Measurements from ENCODE around the gene ARL2BP. TPM values are rescaled to one million over a fixed set of nuclear protein-coding genes. Genes with fewer than 3 reads are reported as not detected.

Gene ARL2BP
- total and polyA plus RNA-seq, 2 donors (not counting 1 experiment from before 2014, with no cell fraction given) = 32.5 to 38.8 TPM

DNA sequence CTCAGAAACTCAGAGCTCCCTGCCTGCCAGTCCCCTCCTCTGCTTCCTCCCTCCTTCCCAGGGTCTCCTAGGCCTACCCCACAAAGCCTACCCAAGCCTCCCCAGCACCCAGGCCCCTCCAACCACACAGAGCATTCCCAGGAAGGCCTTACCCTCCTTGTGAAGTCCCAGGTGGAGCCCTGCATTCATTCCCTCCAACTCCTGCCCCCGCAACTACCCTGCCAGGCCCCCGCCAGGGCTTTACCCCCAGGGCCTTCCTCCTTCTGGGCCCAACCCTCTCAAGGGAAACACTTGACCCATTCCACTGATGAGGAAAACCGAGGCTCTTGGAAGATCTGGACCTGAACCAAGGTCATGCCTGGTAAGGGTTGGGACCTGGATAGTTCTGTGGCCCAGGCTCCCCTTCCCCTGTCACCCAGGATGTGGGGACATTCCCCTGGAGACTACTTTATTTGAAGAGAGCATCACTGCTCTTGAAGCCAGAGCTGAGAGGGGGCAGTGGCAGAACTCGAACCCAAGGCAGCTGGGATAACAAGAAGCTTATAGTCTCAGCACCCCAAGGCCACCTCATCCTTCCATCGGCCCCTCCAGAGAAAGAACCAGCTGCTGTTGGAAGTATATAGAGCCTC, 26.9 kb downstream of the ARL2BP start:
- intact Hi-C loops (cut with micrococcal nuclease) = no loop called here
- Histone ChIP-seq H3K4me3 (ENCODE audit: control extremely low read depth in 1 of 5, extremely low read depth in 1 of 5, insufficient read depth in 1 of 5, low read depth in 2 of 5, low read length in 4 of 5) (no peak overlapping the region), H3K9me3 (ENCODE audit: control extremely low read depth in 1 of 3, control insufficient read depth in 2 of 3, insufficient read depth in 1 of 3, low read length in 2 of 3) (no peaks in the 10 kb centered on the region), H3K9ac (ENCODE audit: low read length) (no peak overlapping the region), H3K4me1 (ENCODE audit: control insufficient read depth in 2 of 2, insufficient read depth in 2 of 2, low read length in 2 of 2) (no peaks in the 10 kb centered on the region), H3K27me3 (replicated peaks in 1 of 4; ENCODE audit: control extremely low read depth in 1 of 4, control insufficient read depth in 3 of 4, insufficient read depth in 4 of 4, low read length in 3 of 4) (no peaks in the 10 kb centered on the region), H4K20me1 (ENCODE audit: control insufficient read depth, insufficient read depth, low read length, poor library complexity, severe bottlenecking) (no peaks in the 10 kb centered on the region), H3K27ac (ENCODE audit: low read length in 2 of 2) (no peak overlapping the region), H3K79me2 (ENCODE audit: control insufficient read depth, insufficient read depth, low read length) (no peaks in the 10 kb centered on the region), H3K36me3 (replicated peaks in 1 of 2; ENCODE audit: control extremely low read depth in 1 of 2, control insufficient read depth in 1 of 2, extremely low read depth in 1 of 2, insufficient read depth in 2 of 2, low read length in 1 of 2) (no peaks in the 10 kb centered on the region), H2AFZ (ENCODE audit: insufficient read depth, low read depth, low read length, poor library complexity, severe bottlenecking) (no peak overlapping the region), H3K4me2 (replicated peaks; ENCODE audit: low read depth, low read length, poor library complexity, severe bottlenecking) (no peak overlapping the region)
- DNase-seq = no peak
- no peak for ATAC-seq (ENCODE audit: low read depth)
- POLR2A ChIA-PET = no interaction called here
- no peaks in the 10 kb centered on the region for H3K27me3 Mint-ChIP-seq
- no peak overlapping the region for H3K4me3 Mint-ChIP-seq
- H3K9me3 Mint-ChIP-seq (ENCODE audit: insufficient read depth) = no peaks in the 10 kb centered on the region
- H3K27ac Mint-ChIP-seq = no peak overlapping the region
- CTCF ChIA-PET = no interaction called here
- 80% methylated on average over 4 of the region's 5 CpGs for WGBS (ENCODE audit: insufficient coverage)
- H3K4me1 Mint-ChIP-seq = peaks cover 4% of the 10 kb centered on the region
- no peak for TF ChIP-seq EZH2 (IDR thresholded peaks at IDR 0.05; ENCODE audit: borderline replicate concordance, insufficient read depth, low read depth, low read length, poor library complexity, severe bottlenecking)
- TF ChIP-seq CTCF (IDR thresholded peaks at IDR 0.05) = no peak

GRCh38 chr16:57273359-57273758, 28.3 kb downstream of the ARL2BP start:
- no peaks in the 10 kb centered on the region for H3K36me3 ChIP-seq (replicated peaks in 1 of 2; ENCODE audit: control extremely low read depth in 1 of 2, control insufficient read depth in 1 of 2, extremely low read depth in 1 of 2, insufficient read depth in 2 of 2, low read length in 1 of 2)
- H3K27me3 Mint-ChIP-seq = peaks cover 2% of the 10 kb centered on the region
- no peak for TF ChIP-seq CTCF (IDR thresholded peaks at IDR 0.05)
- TF ChIP-seq EZH2 (IDR thresholded peaks at IDR 0.05; ENCODE audit: borderline replicate concordance, insufficient read depth, low read depth, low read length, poor library complexity, severe bottlenecking) = no peak
- no peaks in the 10 kb centered on the region for H3K9me3 ChIP-seq (ENCODE audit: control extremely low read depth in 1 of 3, control insufficient read depth in 2 of 3, insufficient read depth in 1 of 3, low read length in 2 of 3)
- no peak overlapping the region for H3K4me3 Mint-ChIP-seq
- H3K9me3 Mint-ChIP-seq (ENCODE audit: insufficient read depth) = no peaks in the 10 kb centered on the region
- H3K4me2 ChIP-seq (replicated peaks; ENCODE audit: low read depth, low read length, poor library complexity, severe bottlenecking) = no peak overlapping the region
- H3K27me3 ChIP-seq (replicated peaks in 1 of 4; ENCODE audit: control extremely low read depth in 1 of 4, control insufficient read depth in 3 of 4, insufficient read depth in 4 of 4, low read length in 3 of 4) = peaks cover 0 to 3% (median 0%) of the 10 kb centered on the region in 4 experiments
- intact Hi-C loops (cut with micrococcal nuclease) = no loop called here
- H3K4me3 ChIP-seq (ENCODE audit: control extremely low read depth in 1 of 5, extremely low read depth in 1 of 5, insufficient read depth in 1 of 5, low read depth in 2 of 5, low read length in 4 of 5) = no peak overlapping the region
- POLR2A ChIA-PET = no interaction called here
- H4K20me1 ChIP-seq (ENCODE audit: control insufficient read depth, insufficient read depth, low read length, poor library complexity, severe bottlenecking) = no peaks in the 10 kb centered on the region
- peaks cover 8% of the 10 kb centered on the region for H3K4me1 Mint-ChIP-seq
- H3K9ac ChIP-seq (ENCODE audit: low read length) = no peak overlapping the region
- DNase-seq (no peak), ATAC-seq (ENCODE audit: low read depth) (no peak)
- no CpG with 5 or more reads among the region's 1 CpG for WGBS (ENCODE audit: insufficient coverage)
- no peak overlapping the region for H3K27ac Mint-ChIP-seq
- no peaks in the 10 kb centered on the region for H3K79me2 ChIP-seq (ENCODE audit: control insufficient read depth, insufficient read depth, low read length)
- no peak overlapping the region for H3K27ac ChIP-seq (ENCODE audit: low read length in 2 of 2)
- H2AFZ ChIP-seq (ENCODE audit: insufficient read depth, low read depth, low read length, poor library complexity, severe bottlenecking) = no peak overlapping the region
- peaks cover 0 to 2% of the 10 kb centered on the region in 2 donors for H3K4me1 ChIP-seq (ENCODE audit: control insufficient read depth in 2 of 2, insufficient read depth in 2 of 2, low read length in 2 of 2)
- CTCF ChIA-PET = no interaction called here

All from B cell (primary cell).